Mammary epithelial cell (primary cell): ENCODE data around the gene ADGRG4.

Experiments
- EZH2 ChIP-seq: IDR thresholded peaks from 2 replicates; pipeline ENCODE4 v1.6.1; 2012; ENCODE audit warnings: low read length, inconsistent platforms, borderline replicate concordance
- TF ChIP-seq, protein P1 (sequence below), 2 donors: IDR thresholded peaks in 1 of 2; conservative IDR thresholded peaks in 1 of 2; 2 replicates each; pipeline ENCODE4 v1.5.1; 2011 to 2012; ENCODE audit warnings: inconsistent platforms in 2 of 2, low read length in 2 of 2, mild to moderate bottlenecking in 2 of 2, control low read depth in 1 of 2, low read depth in 1 of 2; ENCODE audit not compliant: insufficient read depth in 1 of 2; ENCODE audit errors: extremely low read depth in 1 of 2

DNA sequence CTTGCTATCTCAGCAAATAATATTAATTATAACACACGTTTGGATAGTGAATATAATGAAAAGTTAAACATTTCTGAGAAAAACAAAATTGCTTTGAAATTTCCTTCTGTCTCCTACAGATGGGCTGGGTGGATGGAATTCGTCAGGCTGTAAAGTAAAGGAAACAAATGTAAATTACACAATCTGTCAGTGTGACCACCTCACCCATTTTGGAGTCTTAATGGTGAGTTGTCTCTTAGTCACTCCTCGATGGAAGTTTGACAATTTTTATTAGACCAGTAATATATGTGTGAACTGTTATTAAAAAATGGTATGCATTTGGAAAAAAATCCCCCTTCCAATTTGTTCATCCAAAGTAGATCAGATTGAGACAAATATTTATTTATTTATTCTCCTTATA is 94.5 kb downstream of the ADGRG4 start:
- TF ChIP-seq, protein P1, sequence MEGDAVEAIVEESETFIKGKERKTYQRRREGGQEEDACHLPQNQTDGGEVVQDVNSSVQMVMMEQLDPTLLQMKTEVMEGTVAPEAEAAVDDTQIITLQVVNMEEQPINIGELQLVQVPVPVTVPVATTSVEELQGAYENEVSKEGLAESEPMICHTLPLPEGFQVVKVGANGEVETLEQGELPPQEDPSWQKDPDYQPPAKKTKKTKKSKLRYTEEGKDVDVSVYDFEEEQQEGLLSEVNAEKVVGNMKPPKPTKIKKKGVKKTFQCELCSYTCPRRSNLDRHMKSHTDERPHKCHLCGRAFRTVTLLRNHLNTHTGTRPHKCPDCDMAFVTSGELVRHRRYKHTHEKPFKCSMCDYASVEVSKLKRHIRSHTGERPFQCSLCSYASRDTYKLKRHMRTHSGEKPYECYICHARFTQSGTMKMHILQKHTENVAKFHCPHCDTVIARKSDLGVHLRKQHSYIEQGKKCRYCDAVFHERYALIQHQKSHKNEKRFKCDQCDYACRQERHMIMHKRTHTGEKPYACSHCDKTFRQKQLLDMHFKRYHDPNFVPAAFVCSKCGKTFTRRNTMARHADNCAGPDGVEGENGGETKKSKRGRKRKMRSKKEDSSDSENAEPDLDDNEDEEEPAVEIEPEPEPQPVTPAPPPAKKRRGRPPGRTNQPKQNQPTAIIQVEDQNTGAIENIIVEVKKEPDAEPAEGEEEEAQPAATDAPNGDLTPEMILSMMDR (conservative IDR thresholded peaks at IDR 0.05 in 1 of 2, IDR thresholded peaks at IDR 0.05 in 1 of 2; ENCODE audit: extremely low read depth in 1 of 2, insufficient read depth in 1 of 2, low read depth in 1 of 2, low read length in 2 of 2) = no peak
- no peak for TF ChIP-seq EZH2
